Naive B cell (primary cell): Measurements from ENCODE around the gene LMAN2L. TPM values are rescaled to one million over a fixed set of nuclear protein-coding genes. Genes with fewer than 3 reads are reported as not detected.

Source experiments
- ATAC-seq, 2 donors: fragments of 150-1000 bp; cut with Tn5 transposase; 2 replicates each; pipeline ENCODE4 v1.10.0; 2021; ENCODE audit warnings: low read depth in 2 of 2, mild to moderate bottlenecking in 2 of 2, moderate library complexity in 2 of 2
- DNase-seq: peaks from one replicate; pipeline ENCODE4 v3.0.0; 2022
- H3K27ac Mint-ChIP-seq, 6 donors: one replicate each; pipeline ENCODE4 v1.8.0; 2020 to 2022; ENCODE audit warnings: mild to moderate bottlenecking in 6 of 6, mixed read lengths in 6 of 6, moderate library complexity in 5 of 6, inconsistent platforms in 2 of 6
- H3K27me3 Mint-ChIP-seq, 3 donors: one replicate each; pipeline ENCODE4 v1.8.0; 2021 to 2022; ENCODE audit warnings: mixed read lengths in 3 of 3, mild to moderate bottlenecking in 1 of 3
- H3K36me3 Mint-ChIP-seq, 2 donors: one replicate each; pipeline ENCODE4 v1.8.0; 2020 to 2022; ENCODE audit warnings: mixed read lengths in 2 of 2, inconsistent platforms in 1 of 2, mild to moderate bottlenecking in 1 of 2
- H3K4me1 Mint-ChIP-seq, 3 donors: one replicate each; pipeline ENCODE4 v1.8.0; 2020 to 2022; ENCODE audit warnings: mixed read lengths in 3 of 3, inconsistent platforms in 1 of 3, mild to moderate bottlenecking in 1 of 3, moderate library complexity in 1 of 3
- H3K4me3 Mint-ChIP-seq, 8 donors: one replicate each; pipeline ENCODE4 v1.8.0; 2020 to 2022; ENCODE audit warnings: mild to moderate bottlenecking in 8 of 8, mixed read lengths in 8 of 8, moderate library complexity in 8 of 8, inconsistent platforms in 2 of 8
- H3K9me3 Mint-ChIP-seq, 7 donors: one replicate each; pipeline ENCODE4 v1.8.0; 2020 to 2022; ENCODE audit warnings: mixed read lengths in 7 of 7, mild to moderate bottlenecking in 5 of 7, inconsistent platforms in 2 of 7, moderate library complexity in 1 of 7
- polyA plus RNA-seq, 6 donors: library from polyadenylated mRNA; unstranded; fragments of 300-500 nt; fragmentation: Illumina TruSeq; gene quantifications; one replicate each; pipeline ENCODE4 v1.2.3, GENCODE V29; 2021; ENCODE audit warnings: low read depth in 6 of 6

LMAN2L gene
- polyA plus RNA-seq, 6 donors from 2014 or later, result 9.3 to 18.9 (median 16.8) TPM

GRCh38 chr2:96693286-96694200 lies 46.3 kb downstream of the LMAN2L start:
- no peak overlapping the region for H3K27ac Mint-ChIP-seq
- ATAC-seq (no peak), DNase-seq (no peak)
- H3K27me3 Mint-ChIP-seq, result no peaks in the 10 kb centered on the region
- H3K36me3 Mint-ChIP-seq, result no peaks in the 10 kb centered on the region
- H3K4me3 Mint-ChIP-seq, result no peak overlapping the region
- H3K4me1 Mint-ChIP-seq, result no peaks in the 10 kb centered on the region
- no peaks in the 10 kb centered on the region for H3K9me3 Mint-ChIP-seq

GRCh38 chr2:96692094-96692971 lies 47.5 kb downstream of the LMAN2L start:
- Mint-ChIP-seq H3K36me3 (no peaks in the 10 kb centered on the region), H3K4me3 (no peak overlapping the region), H3K9me3 (no peaks in the 10 kb centered on the region), H3K4me1 (no peaks in the 10 kb centered on the region), H3K27me3 (peaks cover 0 to 1% (median 0%) of the 10 kb centered on the region in 3 donors), H3K27ac (peak overlapping the region in 1 of 6 donors; percentile 68)
- no peak for ATAC-seq
- no peak for DNase-seq

- Mint-ChIP-seq H3K9me3 (no peaks in the 10 kb centered on the region), H3K4me3 (no peak overlapping the region), H3K27ac (no peak overlapping the region), H3K27me3 (peaks cover 0 to 8% (median 0%) of the 10 kb centered on the region in 3 donors), H3K36me3 (no peaks in the 10 kb centered on the region), H3K4me1 (no peaks in the 10 kb centered on the region)
- no peak for DNase-seq
- no peak for ATAC-seq
These were observed 48.7 kb downstream of the LMAN2L start for GRCh38 chr2:96691022-96691612.

DNA sequence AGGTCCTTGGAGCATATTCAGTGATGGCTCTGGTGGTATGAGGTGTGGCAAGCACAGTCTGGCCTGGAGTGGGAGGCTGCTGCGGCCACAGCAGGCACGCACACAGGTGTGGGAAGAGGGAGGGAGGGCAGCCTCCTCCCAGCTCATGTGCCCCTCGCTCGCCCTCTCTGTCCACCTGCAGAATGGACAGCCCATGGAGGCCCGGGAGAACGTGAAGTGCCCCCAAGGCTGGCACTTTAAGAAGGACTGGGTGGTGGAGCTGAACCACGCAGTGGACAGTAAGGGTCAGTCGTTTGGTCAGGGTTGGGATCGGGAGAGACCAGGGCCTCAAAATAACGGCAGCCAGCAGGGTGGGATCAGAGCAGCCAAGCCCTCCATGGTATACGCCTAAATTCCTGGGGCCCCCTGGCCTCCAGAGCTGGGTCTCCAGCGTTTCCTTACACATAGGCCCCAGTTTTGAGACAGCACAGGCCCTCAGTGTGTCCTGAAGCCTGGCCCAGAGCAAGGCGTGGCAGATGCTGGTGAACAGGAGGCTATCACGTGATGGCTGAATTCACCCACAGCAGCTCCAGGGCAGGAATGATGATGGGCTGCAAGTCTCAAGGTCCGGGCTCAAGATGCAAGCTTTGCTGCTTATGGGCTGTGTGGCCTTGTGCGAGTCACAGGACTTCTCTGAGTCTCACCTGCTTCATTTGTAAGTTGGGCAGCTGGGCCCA lies 49.4 kb downstream of the LMAN2L start:
- no peak for ATAC-seq
- Mint-ChIP-seq H3K36me3 (no peaks in the 10 kb centered on the region), H3K4me3 (no peak overlapping the region), H3K9me3 (no peaks in the 10 kb centered on the region), H3K4me1 (no peaks in the 10 kb centered on the region), H3K27ac (no peak overlapping the region), H3K27me3 (peaks cover 0 to 8% (median 0%) of the 10 kb centered on the region in 3 donors)
- no peak for DNase-seq

GRCh38 chr2:96689431-96689991 lies 50.4 kb downstream of the LMAN2L start:
- no peak for ATAC-seq
- peaks cover 0 to 9% (median 1%) of the 10 kb centered on the region in 3 donors for H3K27me3 Mint-ChIP-seq
- no peak overlapping the region for H3K27ac Mint-ChIP-seq
- H3K9me3 Mint-ChIP-seq, result no peaks in the 10 kb centered on the region
- no peak for DNase-seq
- H3K4me1 Mint-ChIP-seq, result no peaks in the 10 kb centered on the region
- no peaks in the 10 kb centered on the region for H3K36me3 Mint-ChIP-seq
- H3K4me3 Mint-ChIP-seq, result no peak overlapping the region

DNA sequence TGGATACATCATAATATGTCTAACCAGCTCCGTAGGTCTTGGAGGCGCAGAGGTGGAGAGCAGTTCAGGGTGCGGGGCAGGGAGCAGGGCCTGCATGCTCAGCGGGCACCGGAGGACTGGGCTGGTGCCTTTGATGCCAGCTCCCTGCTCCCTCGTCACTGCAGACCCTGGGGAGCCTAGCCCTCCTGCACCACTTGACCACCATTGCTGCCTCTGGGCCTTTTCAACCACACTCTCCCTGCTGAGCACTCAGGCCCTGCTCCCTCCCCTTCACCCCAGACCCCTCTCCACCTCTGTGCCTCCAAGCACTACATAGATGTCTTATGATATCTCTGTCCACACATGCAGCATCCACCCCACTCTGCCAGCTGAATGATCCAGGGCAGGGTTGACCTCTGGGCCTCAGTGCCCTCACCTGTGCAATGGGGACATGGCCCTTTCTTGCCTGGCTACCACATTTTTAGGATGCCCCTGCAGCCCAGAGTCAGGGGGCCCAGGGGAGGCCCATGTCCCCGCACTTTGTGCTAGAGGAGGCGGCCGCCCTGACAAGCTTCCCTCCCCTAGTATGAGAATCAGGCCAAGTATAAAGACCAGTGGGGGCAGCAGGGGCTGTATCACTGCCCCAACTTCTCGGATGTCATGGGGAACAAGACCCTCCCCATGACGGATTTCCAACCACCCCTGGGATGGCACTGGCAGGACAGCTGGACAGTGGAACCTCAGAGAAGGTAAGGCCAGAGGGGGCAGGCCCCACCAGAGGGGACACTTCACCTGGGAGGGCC lies 51.0 kb downstream of the LMAN2L start:
- no peak for ATAC-seq
- Mint-ChIP-seq H3K4me3 (no peak overlapping the region), H3K27me3 (peaks cover 0 to 13% (median 4%) of the 10 kb centered on the region in 3 donors)

GRCh38 chr2:96687711-96688640 lies 51.9 kb downstream of the LMAN2L start:
- ATAC-seq, result no peak
- Mint-ChIP-seq H3K4me1 (no peaks in the 10 kb centered on the region), H3K27me3 (peaks cover 0 to 13% (median 4%) of the 10 kb centered on the region in 3 donors), H3K27ac (no peak overlapping the region), H3K4me3 (no peak overlapping the region), H3K36me3 (no peaks in the 10 kb centered on the region), H3K9me3 (no peaks in the 10 kb centered on the region)
- DNase-seq, result no peak

More for the DNA sequence above, 51.0 kb downstream of the LMAN2L start:
- H3K4me1 Mint-ChIP-seq, result no peaks in the 10 kb centered on the region
- no peaks in the 10 kb centered on the region for H3K36me3 Mint-ChIP-seq
- H3K27ac Mint-ChIP-seq, result no peak overlapping the region
- H3K9me3 Mint-ChIP-seq, result no peaks in the 10 kb centered on the region
- DNase-seq, result no peak

GRCh38 chr2:96687266-96687665 lies 52.6 kb downstream of the LMAN2L start:
- ATAC-seq, result no peak
- no peaks in the 10 kb centered on the region for H3K36me3 Mint-ChIP-seq
- no peak overlapping the region for H3K4me3 Mint-ChIP-seq
- peaks cover 0 to 13% (median 4%) of the 10 kb centered on the region in 3 donors for H3K27me3 Mint-ChIP-seq
- DNase-seq, result no peak
- H3K9me3 Mint-ChIP-seq, result no peaks in the 10 kb centered on the region
- no peaks in the 10 kb centered on the region for H3K4me1 Mint-ChIP-seq
- H3K27ac Mint-ChIP-seq, result no peak overlapping the region

GRCh38 chr2:96685577-96686459 lies 54.0 kb downstream of the LMAN2L start:
- H3K36me3 Mint-ChIP-seq, result no peaks in the 10 kb centered on the region
- ATAC-seq, result no peak
- no peaks in the 10 kb centered on the region for H3K4me1 Mint-ChIP-seq
- H3K9me3 Mint-ChIP-seq, result no peaks in the 10 kb centered on the region
- H3K4me3 Mint-ChIP-seq, result no peak overlapping the region
- no peak overlapping the region for H3K27ac Mint-ChIP-seq
- DNase-seq, result no peak
- peaks cover 0 to 13% (median 4%) of the 10 kb centered on the region in 3 donors for H3K27me3 Mint-ChIP-seq

DNA sequence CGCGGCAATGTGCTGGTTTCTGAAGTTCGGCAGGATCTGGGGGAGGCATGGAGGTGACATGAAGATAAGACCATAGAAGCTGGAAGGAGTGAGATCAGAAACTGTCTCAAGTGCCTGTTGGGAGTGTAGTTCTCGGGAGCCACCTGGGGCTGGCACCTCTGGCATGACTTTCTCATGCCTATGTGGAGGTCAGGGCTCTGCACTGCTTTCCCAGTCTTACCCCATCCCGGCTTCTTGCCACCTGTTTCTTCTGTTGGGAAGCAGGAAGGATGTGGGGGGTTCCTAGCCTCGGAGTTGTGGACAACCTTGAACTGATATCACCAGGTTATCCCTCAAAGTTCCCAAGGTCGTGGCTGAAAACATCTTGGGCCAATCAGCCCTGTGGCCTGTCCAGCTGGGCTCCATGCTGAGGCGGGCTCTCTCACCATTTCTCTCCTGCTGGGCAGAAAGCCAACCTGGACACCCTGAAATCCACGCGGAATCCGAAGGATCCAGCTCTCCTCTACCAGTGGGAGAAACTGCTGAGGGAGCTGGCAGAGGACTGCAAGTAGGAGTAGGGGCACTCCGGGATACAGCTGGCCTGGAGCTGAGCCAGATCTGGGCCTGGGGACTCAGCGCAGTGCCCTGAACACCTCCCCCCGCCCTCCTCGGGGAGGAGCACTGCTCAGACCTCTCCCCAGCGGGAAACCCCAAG lies 54.8 kb downstream of the LMAN2L start:
- H3K27me3 Mint-ChIP-seq, result peaks cover 5 to 13% (median 11%) of the 10 kb centered on the region in 3 donors

More for the DNA sequence above, 54.8 kb downstream of the LMAN2L start:
- Mint-ChIP-seq H3K4me1 (no peaks in the 10 kb centered on the region), H3K27ac (no peak overlapping the region), H3K9me3 (no peaks in the 10 kb centered on the region), H3K36me3 (no peaks in the 10 kb centered on the region), H3K4me3 (no peak overlapping the region)
- ATAC-seq, result no peak
- DNase-seq, result no peak
